ENCODE results near the gene UFSP2.

Gene UFSP2

DNA sequence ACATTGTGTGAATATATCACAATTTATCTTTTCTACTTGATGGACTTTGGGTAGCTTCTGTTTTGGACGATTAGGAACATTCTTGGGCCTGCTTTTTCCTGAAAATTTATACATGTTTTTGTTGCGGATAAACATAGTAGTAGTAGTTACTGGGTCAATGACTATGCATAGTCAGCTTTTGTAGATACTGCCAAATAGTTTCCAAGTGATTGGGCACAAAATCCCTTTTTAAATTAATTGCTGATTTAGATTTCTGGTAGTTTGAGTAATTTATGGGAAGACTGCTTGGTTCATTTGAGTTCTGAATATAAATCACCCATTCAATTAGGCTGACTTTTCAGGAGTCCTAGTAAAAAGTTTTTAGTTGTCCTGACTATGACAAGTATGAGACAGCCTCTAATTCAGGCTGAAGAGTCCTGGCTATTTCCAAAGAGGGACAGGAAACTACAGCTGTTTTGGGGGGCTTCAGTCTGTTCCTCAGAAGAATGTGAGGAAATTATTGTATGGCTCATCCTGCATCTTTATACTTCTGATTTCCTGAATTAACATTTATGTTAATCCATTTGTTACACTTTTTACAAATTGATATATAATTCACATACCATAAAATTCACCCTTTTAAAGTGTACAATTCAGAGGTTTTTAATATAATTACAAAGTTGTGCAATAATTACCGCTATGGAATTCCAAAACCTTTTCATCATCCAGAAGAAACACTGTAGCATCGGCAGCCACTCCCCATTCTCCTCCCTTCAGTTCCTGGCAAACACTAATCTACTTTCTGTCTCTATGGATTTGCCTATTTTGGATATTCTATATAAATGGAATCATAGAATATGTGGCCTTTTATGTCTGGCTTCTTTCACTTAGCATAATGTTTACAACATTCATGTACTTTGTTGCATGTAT lies 44.2 kb downstream of the UFSP2 start:
- no peak for DNase-seq (ENCODE audit: extremely low spot score)
- TF ChIP-seq ZNF384 (IDR thresholded peaks at IDR 0.05) (no peak), CTBP1 (IDR thresholded peaks at IDR 0.05; ENCODE audit: borderline replicate concordance) (no peak), FOXK2 (IDR thresholded peaks at IDR 0.05) (no peak), ARNT (IDR thresholded peaks at IDR 0.05) (no peak), ELF4 (IDR thresholded peaks at IDR 0.05) (no peak), LEF1 (IDR thresholded peaks at IDR 0.05; ENCODE audit: borderline replicate concordance) (no peak), HDGF (IDR thresholded peaks at IDR 0.05; ENCODE audit: borderline replicate concordance) (no peak), SUZ12 (IDR thresholded peaks at IDR 0.05) (no peak), FOXA1 (IDR thresholded peaks at IDR 0.05) (no peak), BHLHE40 (IDR thresholded peaks at IDR 0.05; ENCODE audit: borderline replicate concordance) (no peak), FOXM1 (IDR thresholded peaks at IDR 0.05; ENCODE audit: borderline replicate concordance) (no peak), TARDBP (IDR thresholded peaks at IDR 0.05) (no peak), L3MBTL2 (conservative IDR thresholded peaks at IDR 0.05) (no peak), SP1 (IDR thresholded peaks at IDR 0.05) (no peak), NFRKB (IDR thresholded peaks at IDR 0.05) (no peak)
- TF ChIP-seq, protein P1, sequence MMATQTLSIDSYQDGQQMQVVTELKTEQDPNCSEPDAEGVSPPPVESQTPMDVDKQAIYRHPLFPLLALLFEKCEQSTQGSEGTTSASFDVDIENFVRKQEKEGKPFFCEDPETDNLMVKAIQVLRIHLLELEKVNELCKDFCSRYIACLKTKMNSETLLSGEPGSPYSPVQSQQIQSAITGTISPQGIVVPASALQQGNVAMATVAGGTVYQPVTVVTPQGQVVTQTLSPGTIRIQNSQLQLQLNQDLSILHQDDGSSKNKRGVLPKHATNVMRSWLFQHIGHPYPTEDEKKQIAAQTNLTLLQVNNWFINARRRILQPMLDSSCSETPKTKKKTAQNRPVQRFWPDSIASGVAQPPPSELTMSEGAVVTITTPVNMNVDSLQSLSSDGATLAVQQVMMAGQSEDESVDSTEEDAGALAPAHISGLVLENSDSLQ (IDR thresholded peaks at IDR 0.05): no peak
- ChIA-PET CTCF (no interaction called here), POLR2A (interaction anchor here (1.3 kb wide), 1 partner anchor 14 kb away, joined by 3 read pairs; the partner anchor contains the start of gene LRP2BP)

DNA sequence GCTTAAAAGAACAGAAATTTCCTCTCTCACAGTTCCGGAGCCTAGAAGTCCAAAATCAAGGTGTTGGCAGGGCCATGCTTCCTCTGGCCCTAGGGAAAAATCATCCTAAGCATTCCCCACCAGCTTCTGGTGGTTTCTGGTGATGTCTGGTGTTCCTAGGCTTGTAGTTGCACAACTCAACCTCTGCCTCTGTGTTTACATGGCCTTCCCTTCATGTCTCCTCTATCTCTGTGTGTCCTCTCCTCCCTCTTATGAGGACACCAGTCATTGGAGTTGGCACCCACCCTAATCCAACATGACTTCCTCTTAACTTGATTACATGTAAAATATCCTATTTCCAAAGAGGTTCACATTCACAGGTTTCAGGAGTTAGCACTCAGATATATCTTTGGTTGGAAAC lies 45.4 kb downstream of the UFSP2 start:
- TF ChIP-seq LEF1 (IDR thresholded peaks at IDR 0.05; ENCODE audit: borderline replicate concordance) (no peak), ZNF384 (IDR thresholded peaks at IDR 0.05) (no peak), NFRKB (IDR thresholded peaks at IDR 0.05) (no peak), SP1 (IDR thresholded peaks at IDR 0.05) (no peak), HDGF (IDR thresholded peaks at IDR 0.05; ENCODE audit: borderline replicate concordance) (no peak), BHLHE40 (IDR thresholded peaks at IDR 0.05; ENCODE audit: borderline replicate concordance) (no peak), ELF4 (IDR thresholded peaks at IDR 0.05) (no peak), SUZ12 (IDR thresholded peaks at IDR 0.05) (no peak), FOXA1 (IDR thresholded peaks at IDR 0.05) (no peak), L3MBTL2 (conservative IDR thresholded peaks at IDR 0.05) (no peak), FOXM1 (IDR thresholded peaks at IDR 0.05; ENCODE audit: borderline replicate concordance) (no peak)
- TF ChIP-seq, protein P1 (IDR thresholded peaks at IDR 0.05): no peak
- CTCF ChIA-PET: no interaction called here
- POLR2A ChIA-PET: interaction anchor here (2.1 kb wide), 1 partner anchor 16 kb away, joined by 11 read pairs; the partner anchor contains the start of genes ANKRD37 and LRP2BP
- no peak for DNase-seq (ENCODE audit: extremely low spot score)

DNA sequence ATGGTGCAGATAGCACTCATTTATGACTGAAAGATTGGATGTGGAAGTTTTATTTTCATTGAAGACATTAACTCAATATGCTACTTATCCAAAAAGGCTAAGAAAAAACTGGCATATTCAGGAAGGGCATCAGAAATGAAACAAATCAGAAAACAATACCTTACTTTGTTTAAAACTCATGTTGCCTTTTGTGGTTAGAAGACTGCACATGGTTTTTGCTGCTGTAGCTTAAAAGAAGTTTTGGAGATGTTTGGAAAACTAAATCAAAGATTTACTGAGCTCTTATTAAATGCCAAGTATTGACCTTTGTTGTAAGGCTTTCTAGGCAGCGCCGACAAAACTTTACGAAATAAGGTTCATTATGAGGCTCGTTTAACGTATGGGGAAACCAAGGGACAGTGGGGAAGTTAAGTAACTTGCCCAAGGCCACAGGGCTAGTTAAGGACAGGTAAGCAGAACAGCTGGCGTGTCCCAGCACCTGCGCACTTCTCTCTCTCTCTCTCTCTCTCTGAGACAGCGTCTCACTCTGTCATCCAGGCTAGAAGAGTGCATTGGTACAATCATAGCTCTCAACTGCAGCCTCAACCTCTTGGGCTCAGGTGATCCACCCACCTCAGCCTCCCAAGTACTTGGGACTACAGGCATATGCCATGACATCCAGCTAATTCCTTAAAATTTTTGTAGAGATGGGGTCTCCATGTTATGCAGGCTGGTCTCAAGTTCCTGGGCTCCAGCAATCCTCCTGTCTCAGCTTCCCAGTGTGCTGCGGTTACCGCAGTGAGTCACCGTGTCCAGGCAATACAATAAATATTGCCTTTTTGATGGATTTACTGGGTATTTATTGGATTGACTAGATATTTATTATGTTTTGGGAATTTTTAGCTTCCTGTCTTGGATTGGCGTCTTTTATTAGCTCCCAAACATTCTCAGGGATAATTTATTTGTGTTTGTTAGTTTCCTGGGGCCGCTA lies 46.2 kb downstream of the UFSP2 start:
- no peak for TF ChIP-seq BHLHE40 (IDR thresholded peaks at IDR 0.05; ENCODE audit: borderline replicate concordance)
- no peak for TF ChIP-seq CTBP1 (IDR thresholded peaks at IDR 0.05; ENCODE audit: borderline replicate concordance)
- no peak for TF ChIP-seq FOXA1 (IDR thresholded peaks at IDR 0.05)
- no peak for TF ChIP-seq ARNT (IDR thresholded peaks at IDR 0.05)
- no peak for TF ChIP-seq L3MBTL2 (conservative IDR thresholded peaks at IDR 0.05)
- no peak for TF ChIP-seq NFRKB (IDR thresholded peaks at IDR 0.05)
- TF ChIP-seq FOXK2 (IDR thresholded peaks at IDR 0.05): no peak
- DNase-seq (ENCODE audit: extremely low spot score): no peak
- CTCF ChIA-PET: interaction anchor here (0.7 kb wide), 1 partner anchor 171 kb away, joined by 4 read pairs; no protein-coding TSS in a partner anchor
- POLR2A ChIA-PET: interaction anchor here (2.1 kb wide), 1 partner anchor 16 kb away, joined by 11 read pairs; the partner anchor contains the start of genes ANKRD37 and LRP2BP

DNA sequence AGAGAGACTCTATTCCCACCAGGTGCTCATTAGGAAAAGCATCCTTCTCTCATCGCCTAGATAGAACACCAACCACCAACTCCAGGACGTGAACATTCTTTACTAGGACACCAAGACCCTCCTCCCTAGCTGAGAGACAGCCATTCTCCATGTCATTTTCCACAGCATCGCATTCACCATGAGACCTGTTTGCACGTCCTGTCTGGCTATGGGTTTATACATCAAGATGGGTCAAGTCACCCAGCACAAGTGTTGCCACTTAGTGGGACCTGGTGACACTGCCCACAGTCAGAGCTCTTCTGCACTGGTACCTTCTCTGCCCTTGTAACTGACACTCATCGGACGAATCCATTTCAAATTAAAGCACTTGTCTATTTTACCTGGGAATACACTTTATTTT lies 47.5 kb downstream of the UFSP2 start:
- TF ChIP-seq SUZ12 (IDR thresholded peaks at IDR 0.05): no peak
- no peak for TF ChIP-seq ZNF384 (IDR thresholded peaks at IDR 0.05)
- no peak for TF ChIP-seq ARNT (IDR thresholded peaks at IDR 0.05)
- TF ChIP-seq, protein P1 (IDR thresholded peaks at IDR 0.05): no peak
- TF ChIP-seq BHLHE40 (IDR thresholded peaks at IDR 0.05; ENCODE audit: borderline replicate concordance): no peak
- TF ChIP-seq HDGF (IDR thresholded peaks at IDR 0.05; ENCODE audit: borderline replicate concordance): no peak
- TF ChIP-seq FOXK2 (IDR thresholded peaks at IDR 0.05): no peak
- TF ChIP-seq ELF4 (IDR thresholded peaks at IDR 0.05): no peak
- TF ChIP-seq LEF1 (IDR thresholded peaks at IDR 0.05; ENCODE audit: borderline replicate concordance): no peak
- TF ChIP-seq FOXA1 (IDR thresholded peaks at IDR 0.05): no peak
- TF ChIP-seq L3MBTL2 (conservative IDR thresholded peaks at IDR 0.05): no peak
- no peak for TF ChIP-seq CTBP1 (IDR thresholded peaks at IDR 0.05; ENCODE audit: borderline replicate concordance)
- TF ChIP-seq NFRKB (IDR thresholded peaks at IDR 0.05): no peak
- CTCF ChIA-PET: no interaction called here
- no peak for DNase-seq (ENCODE audit: extremely low spot score)
- POLR2A ChIA-PET: interaction anchor here (2.1 kb wide), 1 partner anchor 18 kb away, joined by 11 read pairs; the partner anchor contains the start of genes ANKRD37 and LRP2BP

DNA sequence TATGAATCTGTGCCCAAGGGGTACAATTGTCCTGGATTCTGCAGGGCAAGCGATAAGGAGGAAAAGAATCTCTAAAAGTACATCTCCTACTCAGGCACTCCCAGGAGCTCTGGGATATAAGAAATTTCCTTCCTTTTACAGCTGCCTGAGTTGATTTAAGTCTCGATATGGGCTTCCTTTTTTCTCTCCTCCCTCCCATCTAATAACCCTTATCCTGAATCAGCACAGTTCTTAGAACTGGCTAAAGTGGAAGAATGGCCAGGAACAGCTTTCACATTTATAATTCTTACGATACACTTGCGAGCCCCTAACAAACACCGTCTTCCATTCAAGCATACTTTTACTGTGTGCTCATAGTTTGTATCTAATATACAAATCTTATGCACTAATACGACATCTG lies 51.2 kb downstream of the UFSP2 start:
- no peak for DNase-seq (ENCODE audit: extremely low spot score)
- ChIA-PET CTCF (no interaction called here), POLR2A (no interaction called here)
- TF ChIP-seq HDGF (IDR thresholded peaks at IDR 0.05; ENCODE audit: borderline replicate concordance): no peak
- no peak for TF ChIP-seq BHLHE40 (IDR thresholded peaks at IDR 0.05; ENCODE audit: borderline replicate concordance)
- TF ChIP-seq FOXM1 (IDR thresholded peaks at IDR 0.05; ENCODE audit: borderline replicate concordance): no peak
- TF ChIP-seq CTBP1 (IDR thresholded peaks at IDR 0.05; ENCODE audit: borderline replicate concordance): no peak
- TF ChIP-seq, protein P1 (IDR thresholded peaks at IDR 0.05): no peak
- no peak for TF ChIP-seq ARNT (IDR thresholded peaks at IDR 0.05)
- TF ChIP-seq FOXA1 (IDR thresholded peaks at IDR 0.05): no peak
